Measurements from ENCODE around the gene CIBAR2. TPM values are rescaled to one million over a fixed set of nuclear protein-coding genes. Genes with fewer than 3 reads are reported as not detected.
"Not testable (repeated sequence)": the region's sequence is repeated elsewhere in the genome, so short reads cannot be mapped to it uniquely, and the experiment has no call there.

Gene CIBAR2
- total and polyA plus RNA-seq, 2 experiments from 2014 or later = 0.13 TPM; not detected in 1

GRCh38 chr16:85054948-85055492, 57.3 kb downstream of the CIBAR2 start:
- Histone ChIP-seq H3K27ac (peak overlapping the region; percentile 54), H3K36me3 (replicated peaks; ENCODE audit: insufficient read depth, low read depth) (no peaks in the 10 kb centered on the region), H3K79me2 (peaks cover 17% of the 10 kb centered on the region), H3K4me2 (peak overlapping the region; percentile 68), H3K9me3 (ENCODE audit: low read depth) (no peaks in the 10 kb centered on the region), H3K4me3 (no peak overlapping the region), H3K9me2 (replicated peaks; ENCODE audit: insufficient read depth) (no peaks in the 10 kb centered on the region), H4K20me1 (ENCODE audit: insufficient read depth, poor library complexity, severe bottlenecking) (no peaks in the 10 kb centered on the region), H3K27me3 (no peaks in the 10 kb centered on the region), H3K4me1 (ENCODE audit: insufficient read depth) (peaks cover 31% of the 10 kb centered on the region), H2AFZ (peak overlapping the region; percentile 54)
- no peak for DNase-seq (ENCODE audit: low spot score)
- WGBS (ENCODE audit: low lambda C conversion rate, missing lambda C conversion rate) = 81% methylated on average over 6 of the region's 6 CpGs
- TF ChIP-seq CTCF (IDR thresholded peaks at IDR 0.05; ENCODE audit: poor library complexity) = no peak
- TF ChIP-seq EZH2phosphoT487 (IDR thresholded peaks at IDR 0.05; ENCODE audit: low read depth, severe bottlenecking, unreplicated experiment) = no peak
- TF ChIP-seq EZH2 (IDR thresholded peaks at IDR 0.05; ENCODE audit: borderline replicate concordance) = no peak

GRCh38 chr16:85054321-85054720, 58.0 kb downstream of the CIBAR2 start:
- H2AFZ ChIP-seq; H3K4me2 ChIP-seq; H3K9me2 ChIP-seq (replicated peaks; ENCODE audit: insufficient read depth); H3K36me3 ChIP-seq (replicated peaks; ENCODE audit: insufficient read depth, low read depth); DNase-seq (ENCODE audit: low spot score); H4K20me1 ChIP-seq (ENCODE audit: insufficient read depth, poor library complexity, severe bottlenecking); H3K27ac ChIP-seq; H3K27me3 ChIP-seq; H3K4me3 ChIP-seq; H3K9me3 ChIP-seq (ENCODE audit: low read depth): not testable (repeated sequence)
- Histone ChIP-seq H3K79me2 (peaks cover 23% of the 10 kb centered on the region), H3K4me1 (ENCODE audit: insufficient read depth) (peaks cover 31% of the 10 kb centered on the region)
- WGBS (ENCODE audit: low lambda C conversion rate, missing lambda C conversion rate) = 98% methylated on average over 3 of the region's 3 CpGs

GRCh38 chr16:85052536-85052935, 59.7 kb downstream of the CIBAR2 start:
- Histone ChIP-seq H3K4me1 (ENCODE audit: insufficient read depth) (peaks cover 37% of the 10 kb centered on the region), H3K27me3 (no peaks in the 10 kb centered on the region), H3K9me2 (replicated peaks; ENCODE audit: insufficient read depth) (no peaks in the 10 kb centered on the region), H4K20me1 (ENCODE audit: insufficient read depth, poor library complexity, severe bottlenecking) (no peaks in the 10 kb centered on the region), H3K9me3 (ENCODE audit: low read depth) (no peaks in the 10 kb centered on the region), H3K36me3 (replicated peaks; ENCODE audit: insufficient read depth, low read depth) (no peaks in the 10 kb centered on the region), H3K4me3 (no peak overlapping the region), H3K27ac (no peak overlapping the region), H2AFZ (no peak overlapping the region), H3K4me2 (no peak overlapping the region), H3K79me2 (peaks cover 23% of the 10 kb centered on the region)
- TF ChIP-seq CTCF (IDR thresholded peaks at IDR 0.05; ENCODE audit: poor library complexity) = no peak
- TF ChIP-seq EZH2phosphoT487 (IDR thresholded peaks at IDR 0.05; ENCODE audit: low read depth, severe bottlenecking, unreplicated experiment) = no peak
- no peak for TF ChIP-seq EZH2 (IDR thresholded peaks at IDR 0.05; ENCODE audit: borderline replicate concordance)
- 97% methylated on average over 10 of the region's 10 CpGs for WGBS (ENCODE audit: low lambda C conversion rate, missing lambda C conversion rate)
- no peak for DNase-seq (ENCODE audit: low spot score)

GRCh38 chr16:85051683-85052082, 60.6 kb downstream of the CIBAR2 start:
- Histone ChIP-seq H3K79me2 (peaks cover 23% of the 10 kb centered on the region), H3K4me2 (peak overlapping the region; percentile 22), H3K36me3 (replicated peaks; ENCODE audit: insufficient read depth, low read depth) (no peaks in the 10 kb centered on the region), H3K9me3 (ENCODE audit: low read depth) (no peaks in the 10 kb centered on the region), H3K27me3 (no peaks in the 10 kb centered on the region), H3K4me1 (ENCODE audit: insufficient read depth) (peaks cover 43% of the 10 kb centered on the region), H3K9me2 (replicated peaks; ENCODE audit: insufficient read depth) (no peaks in the 10 kb centered on the region), H4K20me1 (ENCODE audit: insufficient read depth, poor library complexity, severe bottlenecking) (no peaks in the 10 kb centered on the region), H3K4me3 (no peak overlapping the region), H2AFZ (no peak overlapping the region), H3K27ac (no peak overlapping the region)
- WGBS (ENCODE audit: low lambda C conversion rate, missing lambda C conversion rate) = 94% methylated on average over 8 of the region's 8 CpGs
- no peak for DNase-seq (ENCODE audit: low spot score)
- TF ChIP-seq EZH2 (IDR thresholded peaks at IDR 0.05; ENCODE audit: borderline replicate concordance) (no peak), EZH2phosphoT487 (IDR thresholded peaks at IDR 0.05; ENCODE audit: low read depth, severe bottlenecking, unreplicated experiment) (no peak), CTCF (IDR thresholded peaks at IDR 0.05; ENCODE audit: poor library complexity) (no peak)

Measured in hepatocyte (in vitro differentiated cells).